Natural killer cell (primary cell): Measurements from ENCODE around the gene SULT4A1. TPM values are rescaled to one million over a fixed set of nuclear protein-coding genes. Genes with fewer than 3 reads are reported as not detected.

Experiments used
- ATAC-seq, 3 donors: fragments of 150-1000 bp in 2 of 3; fragments of 200-7000 bp in 1 of 3; cut with Tn5 transposase; 1 replicate in 1 of 3; 2 replicates in 2 of 3; pipeline ENCODE4 v1.10.0; 2021; ENCODE audit warnings: mild to moderate bottlenecking in 2 of 3, moderate library complexity in 2 of 3
- DNase-seq, 2 donors: peaks; one replicate each; pipeline versions ENCODE4 v3.0.0 to v3.0.0-alpha.2; 2013 to 2021; ENCODE audit warnings: mixed read lengths in 1 of 2
- H3K27ac ChIP-seq: one replicate; pipeline ENCODE4 v1.5.1; 2013; ENCODE audit warnings: mild to moderate bottlenecking, low read length
- H3K27me3 ChIP-seq: one replicate; pipeline ENCODE4 v1.6.1; 2013; ENCODE audit warnings: low read length; ENCODE audit not compliant: control insufficient read depth, insufficient read depth
- H3K36me3 ChIP-seq: one replicate; pipeline ENCODE4 v1.6.1; 2013; ENCODE audit warnings: low read length; ENCODE audit not compliant: control insufficient read depth, insufficient read depth
- H3K4me1 ChIP-seq: one replicate; pipeline ENCODE4 v1.6.1; 2013; ENCODE audit warnings: low read length; ENCODE audit not compliant: control insufficient read depth, insufficient read depth
- H3K4me3 ChIP-seq: one replicate; pipeline ENCODE4 v1.5.1; 2013; ENCODE audit warnings: low read length
- H3K9me3 ChIP-seq: one replicate; pipeline ENCODE4 v1.6.1; 2013; ENCODE audit warnings: low read length; ENCODE audit not compliant: control insufficient read depth, insufficient read depth
- H3K27ac Mint-ChIP-seq, 2 donors: one replicate each; pipeline ENCODE4 v1.8.0; 2022; ENCODE audit warnings: mild to moderate bottlenecking in 2 of 2, mixed read lengths in 2 of 2, moderate library complexity in 1 of 2
- H3K27me3 Mint-ChIP-seq, 2 donors: one replicate each; pipeline ENCODE4 v1.8.0; 2022; ENCODE audit warnings: low read depth in 2 of 2, mixed read lengths in 2 of 2
- H3K36me3 Mint-ChIP-seq: one replicate; pipeline ENCODE4 v1.8.0; 2022; ENCODE audit warnings: mixed read lengths
- H3K4me1 Mint-ChIP-seq, 2 donors: one replicate each; pipeline ENCODE4 v1.8.0; 2022; ENCODE audit warnings: mixed read lengths in 2 of 2
- H3K4me3 Mint-ChIP-seq: one replicate; pipeline ENCODE4 v1.8.0; 2022; ENCODE audit warnings: mild to moderate bottlenecking, moderate library complexity, mixed read lengths
- H3K9me3 Mint-ChIP-seq, 2 donors: one replicate each; pipeline ENCODE4 v1.8.0; 2022; ENCODE audit warnings: mixed read lengths in 2 of 2
- CTCF ChIP-seq: fragments of 200-600 bp; IDR thresholded peaks from one replicate; pipeline ENCODE4 v1.8.0; 2022; ENCODE audit warnings: antibody characterized with exemption
- WGBS: methylation state at CpG from one replicate; pipeline ENCODE4 v1.1.7; 2013; ENCODE audit warnings: missing lambda C conversion rate; ENCODE audit not compliant: insufficient coverage; 5-methylcytosine and 5-hydroxymethylcytosine counted together
- intact Hi-C: fragments of 100-400 bp; cut with micrococcal nuclease; formaldehyde crosslinking; loops from one replicate; pipeline ENCODE4 v1.14.2; 2022
- total RNA-seq, 4 donors: library from RNA; stranded (reverse); fragments of 120-200 nt in 1 of 4; gene quantifications; one replicate each; pipeline versions ENCODE4 v1.2.3 to v1.2.4, GENCODE V29; 2013 to 2022

Gene SULT4A1
- total RNA-seq, 3 donors from 2014 or later (not counting 1 experiment from before 2014, with no cell fraction given), result not detected

DNA sequence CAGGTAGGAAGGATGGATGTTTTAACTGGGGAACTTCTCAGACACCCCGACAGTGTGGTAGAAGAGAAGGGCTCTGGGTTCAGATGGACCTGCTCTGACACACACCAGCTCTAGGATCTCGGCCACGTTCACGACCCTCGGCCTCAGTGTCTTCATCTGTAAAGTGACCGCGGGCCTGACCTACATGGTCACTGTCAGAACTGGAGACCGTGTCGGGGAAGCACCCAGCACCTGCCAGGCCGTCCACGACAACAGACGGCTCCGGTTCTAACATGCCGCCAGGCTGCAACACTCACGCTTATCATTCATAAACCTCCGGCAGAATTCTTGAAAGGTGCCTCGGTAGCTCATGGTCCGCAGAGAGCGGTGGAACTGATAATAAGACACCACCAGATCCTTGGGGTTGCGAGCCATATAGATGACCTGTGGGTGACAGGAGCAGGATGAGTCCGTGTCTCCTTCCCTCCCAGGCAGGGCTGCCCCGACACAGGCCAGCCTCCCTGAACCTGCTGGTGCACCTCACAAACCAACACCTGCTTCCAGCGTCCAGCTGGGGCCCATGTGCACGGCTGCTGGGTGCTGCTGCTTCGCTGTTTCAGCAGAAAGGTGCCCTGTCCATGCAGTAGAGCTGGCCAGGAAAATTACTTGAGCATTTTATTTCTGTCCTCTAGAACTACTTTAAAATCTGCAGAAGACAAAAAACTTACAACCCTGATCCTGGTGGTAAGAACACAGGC is 23.6 kb downstream of the SULT4A1 start:
- DNase-seq (no peak), ATAC-seq (no peak)
- no peaks in the 10 kb centered on the region for H3K4me1 Mint-ChIP-seq
- Histone ChIP-seq H3K27ac (no peak overlapping the region), H3K9me3 (no peaks in the 10 kb centered on the region), H3K27me3 (no peaks in the 10 kb centered on the region), H3K36me3 (no peaks in the 10 kb centered on the region), H3K4me3 (no peak overlapping the region), H3K4me1 (no peaks in the 10 kb centered on the region)
- 91% methylated on average over 25 of the region's 25 CpGs for WGBS
- intact Hi-C loops, result no loop called here
- H3K36me3 Mint-ChIP-seq, result no peaks in the 10 kb centered on the region
- no peaks in the 10 kb centered on the region for H3K9me3 Mint-ChIP-seq
- H3K27me3 Mint-ChIP-seq, result peaks cover 2 to 9% of the 10 kb centered on the region in 2 donors
- H3K27ac Mint-ChIP-seq, result no peak overlapping the region
- no peak overlapping the region for H3K4me3 Mint-ChIP-seq
- no peak for TF ChIP-seq CTCF

DNA sequence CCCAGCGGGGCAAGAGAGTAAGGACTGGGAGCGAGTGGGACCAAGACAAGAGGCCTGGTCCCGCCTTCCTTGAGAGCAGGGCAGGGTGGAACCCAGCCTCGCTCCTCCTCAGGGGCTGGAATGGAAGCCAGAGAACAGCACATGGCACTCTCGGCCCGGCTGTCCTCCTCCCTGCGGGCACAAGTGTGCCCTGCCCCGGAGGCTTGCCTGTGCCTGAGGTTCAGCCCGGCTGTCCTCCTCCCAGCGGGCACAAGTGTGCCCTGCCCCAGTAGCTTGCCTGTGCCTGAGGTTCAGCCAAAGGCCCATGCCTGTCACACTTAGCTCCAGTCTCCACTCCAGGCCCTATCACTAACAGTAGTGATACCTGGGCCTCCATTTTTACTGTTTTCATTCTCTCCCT is 24.2 kb downstream of the SULT4A1 start:
- Histone ChIP-seq H3K36me3 (no peaks in the 10 kb centered on the region), H3K27me3 (no peaks in the 10 kb centered on the region), H3K4me3 (no peak overlapping the region), H3K4me1 (no peaks in the 10 kb centered on the region), H3K9me3 (no peaks in the 10 kb centered on the region), H3K27ac (no peak overlapping the region)
- no peaks in the 10 kb centered on the region for H3K4me1 Mint-ChIP-seq
- peaks cover 2 to 9% of the 10 kb centered on the region in 2 donors for H3K27me3 Mint-ChIP-seq
- H3K4me3 Mint-ChIP-seq, result no peak overlapping the region
- no peak for ATAC-seq
- H3K27ac Mint-ChIP-seq, result no peak overlapping the region
- H3K36me3 Mint-ChIP-seq, result no peaks in the 10 kb centered on the region
- intact Hi-C loops, result no loop called here
- no peak for TF ChIP-seq CTCF
- no peak for DNase-seq
- H3K9me3 Mint-ChIP-seq, result no peaks in the 10 kb centered on the region
- WGBS, result 88% methylated on average over 10 of the region's 10 CpGs

DNA sequence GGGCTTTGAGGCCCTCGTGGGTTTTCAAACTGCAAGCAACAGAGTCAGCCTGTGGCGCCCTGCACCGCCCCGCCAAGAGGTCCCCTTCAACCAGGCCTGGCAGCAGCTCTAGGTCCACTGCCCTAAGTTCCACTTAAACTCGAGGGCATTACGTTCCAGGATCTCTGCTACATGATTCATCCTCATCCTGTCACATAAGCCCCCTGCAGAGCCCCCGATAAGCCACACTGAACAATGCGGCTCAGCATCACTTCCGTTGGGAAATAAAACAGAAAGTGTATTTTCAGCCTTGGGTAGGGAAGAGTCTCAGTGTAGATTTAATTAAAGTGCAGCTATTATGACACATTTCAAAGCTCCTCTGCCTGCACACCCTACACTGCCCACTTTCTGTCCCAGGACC is 24.6 kb downstream of the SULT4A1 start:
- Histone ChIP-seq H3K36me3 (no peaks in the 10 kb centered on the region), H3K4me1 (no peaks in the 10 kb centered on the region), H3K4me3 (no peak overlapping the region), H3K9me3 (no peaks in the 10 kb centered on the region), H3K27me3 (no peaks in the 10 kb centered on the region), H3K27ac (no peak overlapping the region)
- 72% methylated on average over 9 of the region's 9 CpGs for WGBS
- ATAC-seq (no peak), DNase-seq (no peak)
- no peak overlapping the region for H3K4me3 Mint-ChIP-seq
- intact Hi-C loops, result no loop called here
- H3K36me3 Mint-ChIP-seq, result no peaks in the 10 kb centered on the region
- no peaks in the 10 kb centered on the region for H3K9me3 Mint-ChIP-seq
- H3K27ac Mint-ChIP-seq, result no peak overlapping the region
- no peaks in the 10 kb centered on the region for H3K4me1 Mint-ChIP-seq
- peaks cover 5 to 9% of the 10 kb centered on the region in 2 donors for H3K27me3 Mint-ChIP-seq
- no peak for TF ChIP-seq CTCF

- TF ChIP-seq CTCF, result no peak
- Mint-ChIP-seq H3K27ac (no peak overlapping the region), H3K4me3 (no peak overlapping the region), H3K4me1 (no peaks in the 10 kb centered on the region), H3K27me3 (peaks cover 5 to 9% of the 10 kb centered on the region in 2 donors), H3K36me3 (no peaks in the 10 kb centered on the region), H3K9me3 (no peaks in the 10 kb centered on the region)
- Histone ChIP-seq H3K4me3 (no peak overlapping the region), H3K27me3 (no peaks in the 10 kb centered on the region), H3K27ac (no peak overlapping the region), H3K9me3 (no peaks in the 10 kb centered on the region), H3K36me3 (no peaks in the 10 kb centered on the region), H3K4me1 (no peaks in the 10 kb centered on the region)
- 91% methylated on average over 13 of the region's 13 CpGs for WGBS
- DNase-seq (no peak), ATAC-seq (no peak)
- intact Hi-C loops, result no loop called here
These were observed 26.6 kb downstream of the SULT4A1 start for GRCh38 chr22:43835736-43836135.
